ENCODE results near the gene CORIN.

GRCh38 chr4:47647544-47647943, 190.3 kb downstream of the CORIN start:
- TF ChIP-seq POLR2A (IDR thresholded peaks at IDR 0.05) = no peak
- no peak for TF ChIP-seq CTCF (IDR thresholded peaks at IDR 0.05)
- no peak for TF ChIP-seq EP300 (IDR thresholded peaks at IDR 0.05)

Data from stomach (tissue), 4 donors.